GM12865 (cell line): Measurements from ENCODE around the gene HELZ.
"Not testable (repeated sequence)": the region's sequence is repeated elsewhere in the genome, so short reads cannot be mapped to it uniquely, and the experiment has no call there.

ENCODE experiments used
- DNase-seq: peaks from one replicate; pipeline ENCODE4 v3.0.0; 2010; ENCODE audit warnings: low read depth
- H3K4me3 ChIP-seq: 2 replicates; pipeline ENCODE4 v1.5.1; 2011; ENCODE audit warnings: mild to moderate bottlenecking, low read depth, low read length, control low read depth
- TF ChIP-seq, protein P1 (sequence below): IDR thresholded peaks from 2 replicates; pipeline ENCODE4 v1.5.1; 2011; ENCODE audit warnings: low read length, control low read depth, low read depth, inconsistent platforms; ENCODE audit not compliant: insufficient read depth; ENCODE audit errors: missing control alignments

Gene HELZ

DNA sequence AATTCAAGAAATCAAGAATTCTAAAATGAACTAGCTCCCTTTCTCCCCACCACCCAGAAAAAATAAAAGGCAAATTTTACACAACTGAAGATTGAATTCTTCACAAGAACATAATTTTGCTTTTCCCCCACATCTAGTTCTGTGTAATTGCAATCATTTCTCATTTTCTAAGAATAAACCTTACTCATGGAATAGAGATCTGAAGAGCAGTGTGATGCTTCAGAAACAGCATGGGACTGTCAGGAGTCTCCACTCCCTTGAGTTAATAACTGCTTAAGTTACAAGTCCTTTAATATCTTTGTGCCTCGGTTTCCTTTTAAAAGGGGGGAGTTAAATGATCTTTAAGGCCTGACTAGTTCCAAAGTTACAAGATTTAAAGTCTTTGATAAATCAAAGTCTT is 147.0 kb downstream of the HELZ start:
- H3K4me3 ChIP-seq, result no peak overlapping the region
- DNase-seq, result no peak
- TF ChIP-seq, protein P1, sequence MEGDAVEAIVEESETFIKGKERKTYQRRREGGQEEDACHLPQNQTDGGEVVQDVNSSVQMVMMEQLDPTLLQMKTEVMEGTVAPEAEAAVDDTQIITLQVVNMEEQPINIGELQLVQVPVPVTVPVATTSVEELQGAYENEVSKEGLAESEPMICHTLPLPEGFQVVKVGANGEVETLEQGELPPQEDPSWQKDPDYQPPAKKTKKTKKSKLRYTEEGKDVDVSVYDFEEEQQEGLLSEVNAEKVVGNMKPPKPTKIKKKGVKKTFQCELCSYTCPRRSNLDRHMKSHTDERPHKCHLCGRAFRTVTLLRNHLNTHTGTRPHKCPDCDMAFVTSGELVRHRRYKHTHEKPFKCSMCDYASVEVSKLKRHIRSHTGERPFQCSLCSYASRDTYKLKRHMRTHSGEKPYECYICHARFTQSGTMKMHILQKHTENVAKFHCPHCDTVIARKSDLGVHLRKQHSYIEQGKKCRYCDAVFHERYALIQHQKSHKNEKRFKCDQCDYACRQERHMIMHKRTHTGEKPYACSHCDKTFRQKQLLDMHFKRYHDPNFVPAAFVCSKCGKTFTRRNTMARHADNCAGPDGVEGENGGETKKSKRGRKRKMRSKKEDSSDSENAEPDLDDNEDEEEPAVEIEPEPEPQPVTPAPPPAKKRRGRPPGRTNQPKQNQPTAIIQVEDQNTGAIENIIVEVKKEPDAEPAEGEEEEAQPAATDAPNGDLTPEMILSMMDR, result no peak

DNA sequence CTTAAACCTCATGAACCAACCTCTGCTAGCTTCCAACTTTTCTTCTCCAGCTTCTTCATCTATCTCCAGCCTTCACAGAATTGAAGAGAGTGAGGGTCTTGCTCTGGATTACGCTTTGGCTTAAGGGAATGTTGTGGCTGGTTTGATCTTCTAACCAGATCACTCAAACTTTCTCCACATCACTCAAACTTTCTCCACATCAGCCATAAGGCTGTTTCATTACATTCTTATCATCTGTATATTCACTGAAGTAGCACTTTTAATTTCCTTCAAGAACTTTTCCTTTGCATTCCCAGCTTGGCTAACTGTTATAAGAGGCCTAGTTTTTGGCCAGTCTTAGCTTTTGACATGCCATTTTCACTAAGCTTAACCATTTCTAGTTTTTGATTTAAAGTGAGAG is 148.4 kb downstream of the HELZ start:
- DNase-seq, result no peak

DNA sequence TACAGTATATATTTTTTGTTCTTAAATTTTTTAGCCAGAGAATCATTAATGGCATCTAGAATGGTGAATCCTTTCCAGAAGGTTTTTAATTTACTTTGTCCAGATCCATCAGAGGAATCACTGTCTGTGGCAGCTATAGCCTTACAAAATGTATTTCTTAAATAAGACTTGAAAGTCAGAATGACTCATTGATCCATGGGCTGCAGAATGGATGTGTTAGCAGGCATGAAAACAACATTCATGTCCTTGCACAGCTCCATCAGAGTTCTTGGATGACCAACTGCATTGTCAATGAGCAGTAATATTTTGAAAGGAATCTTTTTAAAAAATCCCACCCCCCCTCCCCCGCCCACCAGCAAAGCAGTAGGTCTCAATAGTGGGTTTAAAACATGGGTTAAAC is 149.2 kb downstream of the HELZ start:
- TF ChIP-seq, protein P1, result no peak
- no peak overlapping the region for H3K4me3 ChIP-seq
- DNase-seq, result no peak

More for the DNA sequence above, 148.4 kb downstream of the HELZ start:
- no peak overlapping the region for H3K4me3 ChIP-seq
- TF ChIP-seq, protein P1, result no peak

DNA sequence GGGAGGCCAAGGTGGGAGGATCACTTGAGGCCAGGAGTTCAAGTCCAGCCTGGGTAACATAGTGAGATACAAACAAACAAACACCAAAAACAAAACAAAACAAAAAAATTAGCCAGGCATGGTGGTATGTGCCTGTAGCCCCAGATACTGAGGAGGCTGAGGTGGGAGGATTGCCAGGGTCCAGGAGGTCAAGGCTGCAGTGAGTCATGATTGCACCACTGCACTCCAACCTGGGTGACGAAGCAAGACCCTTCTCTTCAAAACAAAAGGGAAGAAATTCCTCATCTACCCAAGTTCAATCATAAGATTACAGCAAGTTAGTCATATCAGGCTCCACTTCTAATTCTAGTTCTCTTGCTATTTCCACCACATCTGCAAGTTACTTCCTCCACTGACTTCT is 149.7 kb downstream of the HELZ start:
- not testable (repeated sequence) for DNase-seq, H3K4me3 ChIP-seq

DNA sequence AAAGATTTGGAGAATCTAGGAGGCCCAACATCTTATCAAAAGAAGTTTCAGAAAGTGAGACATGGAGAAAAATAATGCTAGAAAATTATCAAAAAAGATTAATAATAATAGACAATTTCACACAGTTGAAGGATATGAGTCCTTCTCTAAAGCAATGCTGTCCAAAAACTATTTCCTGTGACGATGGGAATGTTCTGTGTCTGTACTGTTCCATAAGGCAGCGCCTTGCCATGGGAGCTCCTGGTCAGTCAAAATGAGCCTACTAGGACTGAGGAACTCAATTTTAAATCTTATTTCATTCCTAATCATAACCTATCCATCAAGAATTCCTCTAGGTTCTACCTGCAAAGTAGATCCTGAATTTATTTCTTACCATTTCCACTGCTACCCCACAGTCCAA is 151.6 kb downstream of the HELZ start:
- no peak overlapping the region for H3K4me3 ChIP-seq
- TF ChIP-seq, protein P1, result no peak
- DNase-seq, result no peak

DNA sequence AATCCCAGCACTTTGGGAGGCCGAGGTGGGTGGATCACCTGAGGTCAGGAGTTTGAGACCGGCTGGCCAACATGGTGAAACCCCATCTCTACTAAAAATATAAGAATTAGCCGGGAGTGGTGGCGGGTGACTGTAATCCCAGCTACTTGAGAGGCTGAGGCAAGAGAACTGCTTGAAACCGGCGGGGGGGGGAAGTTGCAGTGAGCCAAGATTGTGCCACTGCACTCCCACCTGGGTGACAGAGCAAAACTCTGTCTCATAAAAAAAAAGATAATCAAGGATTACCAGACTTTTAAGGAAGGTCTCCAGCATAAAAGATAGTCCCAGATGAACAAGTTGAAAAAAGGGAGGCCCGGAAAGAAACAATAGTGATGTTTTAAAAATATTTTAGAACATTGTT is 152.3 kb downstream of the HELZ start:
- H3K4me3 ChIP-seq, DNase-seq: not testable (repeated sequence)

DNA sequence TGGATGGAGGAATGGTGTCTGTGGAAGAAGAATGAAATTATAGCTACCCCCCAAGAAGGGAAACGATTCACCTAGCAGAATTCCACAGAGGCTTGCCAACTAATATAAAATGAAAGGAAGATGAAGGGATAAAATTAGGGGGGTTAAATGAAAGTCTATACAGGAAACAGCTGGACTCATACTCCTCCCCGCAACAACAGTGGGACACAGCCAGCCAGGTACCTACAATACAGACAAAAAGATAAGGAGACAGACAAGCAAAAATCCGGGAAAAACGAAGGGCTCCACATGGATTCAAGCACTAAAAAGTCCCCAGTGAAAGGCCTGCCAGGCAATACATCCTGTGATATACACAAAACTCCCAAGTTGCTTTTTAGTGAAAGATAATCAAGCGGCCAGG is 152.7 kb downstream of the HELZ start:
- DNase-seq, result no peak
- TF ChIP-seq, protein P1, result no peak
- no peak overlapping the region for H3K4me3 ChIP-seq

DNA sequence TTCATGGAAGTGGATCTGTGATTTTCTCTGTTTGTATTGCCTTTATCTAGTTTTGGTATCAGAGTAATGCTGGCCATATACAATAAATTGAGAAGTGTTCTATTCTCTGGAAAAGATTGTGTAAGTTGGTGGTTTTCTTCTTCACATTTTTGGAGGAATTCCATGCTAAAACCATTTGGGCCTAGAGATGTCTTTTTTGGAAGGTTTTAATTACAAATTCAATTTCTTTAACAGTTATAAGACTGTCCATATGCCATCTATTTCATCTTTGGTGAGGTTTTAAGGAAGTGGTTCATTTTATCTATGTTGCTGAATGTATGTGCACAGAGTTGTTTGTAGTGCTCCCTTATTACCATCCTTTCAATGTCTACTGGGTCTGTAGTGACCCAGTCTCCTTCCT is 154.7 kb downstream of the HELZ start:
- H3K4me3 ChIP-seq, result no peak overlapping the region
- TF ChIP-seq, protein P1, result no peak
- no peak for DNase-seq
